Mesenteric fat pad (tissue), 1 donor: ENCODE measurements around the gene MYH16. TPM values are rescaled to one million over a fixed set of nuclear protein-coding genes. Genes with fewer than 3 reads are reported as not detected.
"Not testable (repeated sequence)": the region's sequence is repeated elsewhere in the genome, so short reads cannot be mapped to it uniquely, and the experiment has no call there.

ENCODE experiments used
- DNase-seq: peaks from one replicate; pipeline ENCODE4 v3.0.0-alpha.2; 2020; ENCODE audit warnings: low spot score
- long read RNA-seq: library from polyadenylated mRNA; unstranded; transcript quantifications from one replicate; pipeline ENCODE4 v2.0.0, GENCODE V29; 2020
- total RNA-seq: library from RNA; stranded (reverse); fragmentation: NEBNext Ultra II Directional; extraction: Animal tissue kit (Norgen Biotek cat#: 25700); gene quantifications from one replicate; pipeline ENCODE4 v1.2.1, GENCODE V29; 2021
- donor health status: DM: yes; HTN: yes; CAD: no.

Gene MYH16
- not detected for total RNA-seq
- long read RNA-seq, partial matches to known transcripts, result 0 of 3 reads
- long read RNA-seq, other reads (novel, unspliced or antisense), result 3 of 3 reads

- no peak for DNase-seq
Observed at GRCh38 chr7:99272476-99273045, at the start of gene MYH16. MYH16 (plus strand) TSS chr7:99272839.

- not testable (repeated sequence) for DNase-seq
Observed at GRCh38 chr7:99224263-99224898, 48.3 kb upstream of the MYH16 start.

- DNase-seq, result no peak
Observed at GRCh38 chr7:99224899-99225265, 47.8 kb upstream of the MYH16 start.

GRCh38 chr7:99229234-99229633, 43.4 kb upstream of the MYH16 start:
- no peak for DNase-seq

GRCh38 chr7:99232082-99232770, 40.4 kb upstream of the MYH16 start:
- no peak for DNase-seq

- not testable (repeated sequence) for DNase-seq
Observed at GRCh38 chr7:99232955-99233354, 39.7 kb upstream of the MYH16 start.

GRCh38 chr7:99234185-99234584, 38.5 kb upstream of the MYH16 start:
- no peak for DNase-seq

GRCh38 chr7:99235925-99236324, 36.7 kb upstream of the MYH16 start:
- DNase-seq, result no peak

GRCh38 chr7:99237876-99238275, 34.8 kb upstream of the MYH16 start:
- DNase-seq, result not testable (repeated sequence)

- no peak for DNase-seq
Observed at GRCh38 chr7:99238558-99239341, 33.9 kb upstream of the MYH16 start.

GRCh38 chr7:99242682-99243081, 30.0 kb upstream of the MYH16 start:
- no peak for DNase-seq

- DNase-seq, result no peak
Observed at GRCh38 chr7:99243751-99244337, 28.8 kb upstream of the MYH16 start.

- no peak for DNase-seq
Observed at GRCh38 chr7:99244939-99245338, 27.7 kb upstream of the MYH16 start.

- no peak for DNase-seq
Observed at GRCh38 chr7:99248391-99249095, 24.1 kb upstream of the MYH16 start.

GRCh38 chr7:99249985-99250575, 22.6 kb upstream of the MYH16 start:
- no peak for DNase-seq

- DNase-seq, result no peak
Observed at GRCh38 chr7:99252166-99252895, 20.3 kb upstream of the MYH16 start.

- no peak for DNase-seq
Observed at GRCh38 chr7:99253369-99253768, 19.3 kb upstream of the MYH16 start.

GRCh38 chr7:99254390-99254789, 18.2 kb upstream of the MYH16 start:
- DNase-seq, result no peak

GRCh38 chr7:99255463-99255862, 17.2 kb upstream of the MYH16 start:
- DNase-seq, result no peak

- DNase-seq, result no peak
Observed at GRCh38 chr7:99257065-99257464, 15.6 kb upstream of the MYH16 start.
